NOMO-1 treated with DMSO at 0.1 percent for 48 hours (cell line): ENCODE data around the gene PRMT5.
"Not testable (repeated sequence)": the region's sequence is repeated elsewhere in the genome, so short reads cannot be mapped to it uniquely, and the experiment has no call there.

Experiments
- DNase-seq: peaks from one replicate; lab custom pipeline; 2025; ENCODE audit not compliant: unreplicated experiment; lab: John Stamatoyannopoulos, UW

Gene PRMT5

GRCh38 chr14:22929104-22929960, at the start of gene PRMT5:
TSS of gene PRMT5 (minus strand) at chr14:22929376. CDS start at chr14:22929361, 15 bp downstream.
- DNase-seq, result peak; percentile 100

DNA sequence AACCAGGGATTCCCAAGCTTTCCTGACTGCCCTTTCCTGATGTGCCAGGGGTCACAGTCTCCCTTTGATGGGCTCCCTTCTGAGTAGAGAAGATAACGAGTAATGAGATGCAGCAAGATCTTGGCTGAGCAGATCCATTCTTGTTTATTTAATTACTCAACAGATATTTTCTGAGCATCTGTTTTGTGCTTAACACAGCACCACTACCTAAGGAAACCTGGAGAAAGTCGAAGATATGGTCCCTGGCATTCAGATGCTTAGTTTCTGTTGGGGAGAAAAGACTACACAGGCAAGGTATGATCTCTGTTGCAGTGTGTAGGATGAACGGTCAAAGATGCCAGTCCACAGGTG, 49.3 kb upstream of the PRMT5 start:
- no peak for DNase-seq

- no peak for DNase-seq
Measured at GRCh38 chr14:22977684-22978486, 48.7 kb upstream of the PRMT5 start.

- no peak for DNase-seq
Measured at GRCh38 chr14:22977434-22977683, 48.2 kb upstream of the PRMT5 start.

- DNase-seq, result no peak
Measured at GRCh38 chr14:22976620-22977433, 47.7 kb upstream of the PRMT5 start.

- DNase-seq, result no peak
Measured at GRCh38 chr14:22974530-22975313, 45.5 kb upstream of the PRMT5 start.

DNA sequence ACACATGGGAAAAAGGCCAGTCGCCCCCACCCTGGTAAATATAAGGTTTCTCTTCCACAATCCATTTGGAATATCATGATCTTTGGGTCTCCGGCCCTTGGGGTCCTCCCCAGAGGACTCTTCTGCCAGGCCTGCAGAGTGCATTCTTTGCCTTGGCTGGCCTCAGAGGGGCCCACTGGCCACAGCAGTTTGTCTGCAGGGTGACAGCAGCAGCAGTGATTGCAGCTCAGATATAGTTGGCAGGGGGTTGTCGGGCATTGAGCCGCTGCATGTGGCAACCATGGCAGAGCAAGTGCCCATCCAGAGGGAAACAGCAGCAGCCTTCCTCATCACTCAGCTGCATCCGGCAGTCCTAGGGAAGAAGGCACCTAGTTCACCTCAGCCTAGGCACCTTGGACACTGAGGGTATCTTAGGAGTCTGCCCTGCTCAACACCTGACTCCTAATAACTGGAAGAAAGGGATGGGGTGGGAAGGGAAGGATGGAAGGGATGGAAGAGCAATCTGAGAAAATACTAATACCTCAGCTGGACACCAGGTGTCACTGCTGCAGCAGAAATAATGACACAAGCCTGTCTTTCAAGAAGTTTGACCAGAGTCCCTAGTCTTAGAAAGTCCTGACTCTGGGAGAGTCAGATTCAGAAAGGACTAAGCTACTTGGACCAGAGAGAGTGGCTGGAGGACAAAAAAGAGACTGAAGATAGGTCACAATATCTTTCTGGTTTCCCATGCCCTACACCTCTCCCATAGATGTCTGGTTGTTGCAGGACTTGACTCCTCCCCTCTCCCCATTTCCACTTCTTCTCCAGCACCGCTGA, 44.2 kb upstream of the PRMT5 start:
- DNase-seq, result peak; percentile 31

DNA sequence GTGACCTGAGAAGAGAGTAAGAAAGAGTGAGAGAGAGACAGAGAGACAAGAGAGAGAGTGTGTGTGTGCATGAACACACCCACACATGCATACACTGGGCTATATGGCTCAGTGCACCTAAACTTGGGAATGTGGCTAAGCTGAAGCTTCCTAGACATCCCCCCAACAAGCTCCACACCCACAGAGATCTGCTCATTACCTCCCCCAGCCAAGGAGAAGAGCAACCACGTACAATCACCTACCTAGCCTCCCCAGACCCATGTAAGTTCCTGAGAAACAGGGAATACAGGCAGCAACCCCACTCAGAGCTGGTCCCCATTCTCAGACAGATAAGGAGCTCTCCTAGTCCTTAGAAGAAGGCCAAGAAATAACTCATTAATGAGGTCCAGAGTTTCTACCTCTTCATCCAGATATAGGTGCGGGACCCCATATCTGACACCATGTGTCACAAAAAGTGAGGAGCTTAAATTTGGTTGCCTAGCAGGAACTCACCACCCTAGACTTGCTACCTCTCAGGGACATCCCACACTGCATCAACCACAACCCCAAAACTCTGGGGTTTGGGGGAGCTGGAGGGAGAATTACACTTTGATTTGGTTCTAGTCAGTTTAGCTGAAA, 43.2 kb upstream of the PRMT5 start:
- no peak for DNase-seq

- no peak for DNase-seq
Measured at GRCh38 chr14:22971152-22971551, 42.0 kb upstream of the PRMT5 start.

DNA sequence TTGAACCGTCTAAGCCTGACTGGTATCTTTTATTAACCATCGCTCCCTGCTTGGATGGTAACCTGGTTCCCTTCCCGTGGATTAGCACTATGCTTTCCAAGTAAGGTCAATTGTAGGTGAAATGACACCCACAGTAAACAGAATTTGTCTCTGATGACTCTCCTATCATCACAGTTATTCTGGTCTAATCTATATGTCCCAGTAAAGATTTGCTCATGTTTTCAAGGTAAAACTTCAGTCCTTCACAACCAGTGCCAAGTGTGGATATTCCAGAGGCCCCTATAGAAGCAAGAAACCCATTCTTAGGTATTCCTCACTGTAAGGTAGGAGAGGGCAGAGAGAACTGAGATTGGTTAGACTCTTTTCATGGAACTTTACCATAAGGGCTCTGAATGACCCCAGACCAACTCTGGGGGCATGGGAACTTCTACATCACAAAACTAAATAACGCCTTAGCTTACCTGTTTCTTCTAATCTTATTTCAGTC, 37.6 kb upstream of the PRMT5 start:
- no peak for DNase-seq

DNA sequence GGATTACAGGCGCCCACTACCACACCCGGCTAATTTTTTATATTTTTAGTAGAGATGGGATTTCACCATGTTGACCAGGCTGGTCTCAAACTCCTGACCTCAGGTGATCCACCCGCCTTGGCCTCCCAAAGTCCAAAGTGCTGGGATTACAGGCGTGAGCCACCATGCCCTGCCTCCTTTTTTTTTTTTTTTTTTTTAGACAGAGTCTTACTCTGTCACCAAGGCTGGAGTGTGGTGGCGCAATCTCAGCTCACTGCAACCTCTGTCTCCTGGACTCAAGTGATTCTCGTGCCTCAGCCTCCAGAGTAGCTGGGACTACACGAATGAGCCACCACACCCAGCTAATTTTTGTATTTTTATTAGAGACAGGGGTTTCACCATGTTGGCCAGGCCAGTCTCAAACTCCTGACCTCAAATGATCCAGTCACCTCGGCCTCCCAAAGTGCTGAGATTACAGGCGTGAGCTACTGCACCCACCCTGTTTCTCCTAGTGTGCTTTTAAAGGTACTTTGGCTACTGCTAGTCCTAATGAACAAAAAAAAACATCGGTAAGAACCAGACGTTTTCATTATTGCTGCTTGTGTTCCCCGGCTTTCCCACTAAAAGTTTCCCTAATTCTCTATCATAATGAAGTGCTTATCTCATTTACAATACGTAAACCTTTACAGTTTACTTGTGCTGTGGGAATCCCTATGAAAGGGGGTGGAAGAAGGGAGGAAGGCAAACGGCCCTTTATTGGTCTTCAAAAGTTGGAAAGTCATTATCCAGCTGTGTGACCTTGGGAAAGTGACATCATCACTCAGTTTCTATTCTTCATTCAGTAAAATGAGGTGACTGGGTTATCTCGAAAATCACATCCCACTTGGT, 37.0 kb upstream of the PRMT5 start:
- DNase-seq, result not testable (repeated sequence)

DNA sequence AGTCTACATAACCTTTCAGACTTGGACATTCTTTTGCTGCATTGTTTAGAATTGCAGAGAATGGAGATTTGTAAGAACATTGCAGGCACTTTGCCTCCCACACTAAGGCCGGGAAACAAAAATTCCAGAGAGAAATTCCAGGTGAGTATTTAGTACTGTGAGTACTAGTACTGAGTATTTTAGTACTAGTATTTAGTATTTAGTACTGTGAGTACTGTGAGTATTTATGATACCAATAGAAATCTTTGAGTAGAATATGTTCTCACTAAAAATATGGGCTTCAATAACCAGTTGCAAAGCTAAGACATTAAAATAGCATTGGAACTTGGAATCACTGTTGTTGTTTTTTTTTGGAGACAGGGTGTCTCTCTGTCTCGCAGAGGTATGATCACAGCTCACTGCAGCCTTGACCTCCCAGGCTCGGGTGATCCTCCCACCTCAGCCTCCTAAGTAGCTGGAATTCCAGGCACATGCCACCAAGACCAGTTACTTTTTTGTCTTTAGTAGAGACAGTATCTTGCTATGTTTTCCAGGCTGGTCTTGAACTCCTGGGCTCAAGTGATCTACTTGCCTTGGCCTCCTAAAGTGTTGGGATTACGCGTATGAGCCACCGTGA, 33.0 kb upstream of the PRMT5 start:
- no peak for DNase-seq

- no peak for DNase-seq
Measured at GRCh38 chr14:22955702-22956569, 26.8 kb upstream of the PRMT5 start.

- no peak for DNase-seq
Measured at GRCh38 chr14:22952418-22952817, 23.2 kb upstream of the PRMT5 start.

DNA sequence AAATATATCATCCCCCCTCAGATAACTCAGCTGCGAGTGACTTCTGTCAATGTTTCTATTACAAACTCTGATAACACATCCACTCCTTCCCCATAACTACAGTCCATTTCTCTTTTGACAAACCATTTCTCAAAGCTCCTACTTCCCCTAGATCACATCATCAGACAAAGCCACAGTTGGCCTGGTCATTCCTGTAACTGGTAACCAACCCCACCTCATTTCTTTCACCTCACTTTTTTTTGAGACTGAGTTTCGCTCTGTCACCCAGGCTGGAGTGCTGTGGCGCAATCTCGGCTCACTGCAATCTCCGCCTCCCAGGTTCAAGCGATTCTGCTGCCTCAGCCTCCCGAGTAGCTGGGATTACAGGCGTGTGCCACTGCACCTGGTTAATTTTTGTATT, 22.6 kb upstream of the PRMT5 start:
- peak; percentile 86 for DNase-seq

- DNase-seq, result no peak
Measured at GRCh38 chr14:22945642-22946041, 16.5 kb upstream of the PRMT5 start.

DNA sequence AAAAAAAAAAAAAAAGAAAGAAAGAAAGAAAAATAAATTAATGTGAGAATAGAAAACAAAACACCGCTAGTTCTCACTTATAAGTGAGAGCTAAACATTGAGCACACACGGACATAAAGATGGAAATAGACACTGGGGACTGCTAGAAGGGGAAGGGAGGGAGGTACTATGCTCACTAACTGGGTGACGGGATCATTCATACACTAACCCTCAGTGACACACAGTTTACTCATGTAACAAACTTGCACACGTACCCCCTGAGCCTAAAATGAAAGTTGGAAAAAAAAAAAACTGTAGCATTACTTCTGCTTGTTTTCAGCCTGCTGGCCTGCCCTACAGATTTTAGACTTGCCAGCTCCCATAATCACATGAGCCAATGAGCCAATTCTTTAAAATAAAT, 10.5 kb upstream of the PRMT5 start:
- no peak for DNase-seq
